SK-N-SH treated with all-trans-retinoic acid at 6 μM for 48 hours (cell line): Measurements from ENCODE around the gene MPPED1.

Source experiments
- GLIS3 ChIP-seq: fragments of 250-450 bp; sonication (Bioruptor Pico); IDR thresholded peaks from 2 replicates; pipeline ENCODE4 v1.5.0; 2020; ENCODE audit warnings: mild to moderate bottlenecking, moderate library complexity
- TOX ChIP-seq: fragments of 250-450 bp; sonication (Bioruptor Pico); IDR thresholded peaks from 2 replicates; pipeline ENCODE4 v1.8.0; 2021; ENCODE audit warnings: mild to moderate bottlenecking, moderate library complexity, borderline replicate concordance
- ZFP30 ChIP-seq: fragments of 450-650 bp; formaldehyde crosslinking; IDR thresholded peaks from 2 replicates; pipeline ENCODE4 v1.5.0; 2022; ENCODE audit warnings: mild to moderate bottlenecking, moderate library complexity
- ZNF565 ChIP-seq: fragments of 450-650 bp; formaldehyde crosslinking; conservative IDR thresholded peaks from 2 replicates; pipeline ENCODE4 v1.5.0; 2020; ENCODE audit warnings: low read depth, mild to moderate bottlenecking, moderate library complexity

DNA sequence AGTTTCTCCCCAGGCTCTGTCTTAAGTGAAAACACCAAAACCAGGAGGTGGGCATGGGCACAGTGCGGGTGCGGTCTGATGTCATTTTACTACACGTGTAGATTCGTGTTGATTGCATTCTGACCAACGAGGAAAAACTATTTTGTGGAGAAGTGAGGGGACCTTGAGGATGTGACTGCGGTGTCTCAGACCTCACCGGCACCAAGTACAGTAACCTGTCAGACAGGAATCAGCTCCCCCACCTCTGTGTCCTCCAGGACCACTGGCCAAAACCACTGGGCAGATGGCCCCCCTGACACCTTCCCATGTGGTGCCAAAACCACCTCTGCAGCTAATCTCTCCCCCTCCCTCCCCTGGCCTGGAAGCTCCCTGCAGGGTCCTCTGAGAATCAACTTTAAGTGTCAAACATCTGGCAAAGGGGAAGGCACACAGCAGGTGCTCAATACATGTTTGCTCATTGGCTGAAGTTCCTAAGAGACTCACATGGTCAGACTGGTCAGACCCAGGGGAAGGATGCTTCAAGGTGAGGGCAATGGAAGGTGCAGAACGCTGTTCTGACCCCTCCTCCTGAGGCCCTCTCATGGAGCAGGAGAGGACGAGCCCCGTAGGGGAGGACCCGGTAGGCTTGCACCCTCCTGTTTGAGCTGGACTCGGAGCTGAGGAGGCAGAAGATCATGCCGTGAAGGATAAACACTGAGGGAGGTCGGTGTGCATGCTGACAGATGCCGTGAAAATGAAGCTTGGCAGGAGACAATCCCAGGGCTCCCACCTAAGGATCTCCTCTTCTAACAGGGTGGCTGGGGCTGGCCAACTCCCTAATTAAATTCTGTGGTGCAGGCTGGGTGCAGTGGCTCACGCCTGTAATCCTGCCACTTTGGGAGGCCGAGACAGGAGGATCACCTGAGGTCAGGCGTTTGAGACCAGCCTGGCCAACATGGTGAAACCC, 129.9 kb downstream of the MPPED1 start:
- no peak for TF ChIP-seq ZFP30 (CRISPR knock-in tag)
- TF ChIP-seq TOX = no peak
- TF ChIP-seq ZNF565 (CRISPR knock-in tag) = no peak
- no peak for TF ChIP-seq GLIS3 (CRISPR knock-in tag)
